Activated CD8-positive, alpha-beta memory T cell treated with anti-CD3 and anti-CD28 coated beads, Interleukin-2, amount 50 U/mL, for 48 hours (primary cell): ENCODE data around the gene ZNF555.
"Not testable (repeated sequence)": the region's sequence is repeated elsewhere in the genome, so short reads cannot be mapped to it uniquely, and the experiment has no call there.

Source experiments
- DNase-seq: peaks from one replicate; pipeline ENCODE4 v3.0.0-alpha.2; 2020

The ZNF555 gene

DNA sequence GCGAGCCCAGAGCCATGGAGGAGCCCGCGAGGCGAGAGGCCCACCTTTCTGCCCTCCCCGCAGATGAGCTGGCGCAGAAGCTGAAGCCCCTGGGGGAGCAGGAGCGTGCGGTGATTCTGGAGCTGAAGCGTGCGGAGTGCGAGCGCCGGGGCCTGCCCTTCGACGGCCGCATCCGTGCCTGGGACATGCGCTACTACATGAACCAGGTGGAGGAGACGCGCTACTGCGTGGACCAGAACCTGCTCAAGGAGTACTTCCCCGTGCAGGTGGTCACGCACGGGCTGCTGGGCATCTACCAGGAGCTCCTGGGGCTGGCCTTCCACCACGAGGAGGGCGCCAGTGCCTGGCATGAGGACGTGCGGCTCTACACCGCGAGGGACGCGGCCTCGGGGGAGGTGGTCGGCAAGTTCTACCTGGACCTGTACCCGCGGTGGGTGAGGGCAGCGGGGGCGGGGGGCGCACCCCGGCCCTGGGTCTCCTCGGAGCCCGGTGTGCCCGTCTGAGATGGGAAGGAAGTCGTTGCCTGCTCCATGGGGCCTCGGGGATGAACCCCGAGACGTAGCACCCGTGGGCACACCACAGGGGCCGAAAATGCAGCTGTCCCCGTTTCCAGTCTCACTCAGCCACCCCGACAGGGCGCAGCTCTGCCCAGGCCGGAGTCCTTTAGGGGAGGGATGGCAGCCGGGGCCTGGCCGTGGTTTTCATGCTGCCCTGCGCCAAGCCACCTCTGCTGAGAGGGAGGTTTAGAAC, 33.7 kb upstream of the ZNF555 start:
- no peak for DNase-seq

DNA sequence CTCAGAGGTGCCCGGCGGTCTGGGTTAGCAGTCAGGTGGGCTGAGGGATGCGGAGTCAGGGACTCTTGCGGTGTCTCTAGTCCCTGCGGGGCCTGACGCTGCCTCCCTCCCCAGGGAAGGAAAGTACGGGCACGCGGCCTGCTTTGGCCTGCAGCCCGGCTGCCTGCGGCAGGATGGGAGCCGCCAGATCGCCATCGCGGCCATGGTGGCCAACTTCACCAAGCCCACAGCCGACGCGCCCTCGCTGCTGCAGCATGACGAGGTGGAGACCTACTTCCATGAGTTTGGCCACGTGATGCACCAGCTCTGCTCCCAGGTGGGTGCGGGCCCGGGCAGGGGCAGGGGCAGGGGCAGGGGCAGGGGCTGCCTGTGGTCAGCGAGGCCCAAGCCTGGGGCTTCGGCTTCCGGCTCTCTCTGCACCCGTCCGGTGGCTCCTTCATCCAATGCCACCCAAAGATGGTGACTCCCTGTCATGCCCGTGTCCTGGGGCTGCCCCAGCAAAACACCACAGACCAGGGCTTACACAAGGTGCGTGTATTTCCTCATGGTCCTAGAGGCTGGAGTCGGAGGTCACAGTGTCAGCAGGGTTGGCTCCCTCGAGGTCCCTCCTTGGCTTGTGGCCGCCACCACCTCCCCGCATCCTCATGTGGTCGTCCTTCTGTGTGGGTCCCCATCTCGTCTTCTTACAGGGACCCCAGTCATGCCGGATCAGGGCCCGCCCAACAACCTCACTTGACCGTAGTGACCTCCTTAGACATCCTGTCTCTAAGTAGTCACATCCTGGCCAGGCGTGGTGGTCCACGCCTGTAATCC, 32.9 kb upstream of the ZNF555 start:
- no peak for DNase-seq

DNA sequence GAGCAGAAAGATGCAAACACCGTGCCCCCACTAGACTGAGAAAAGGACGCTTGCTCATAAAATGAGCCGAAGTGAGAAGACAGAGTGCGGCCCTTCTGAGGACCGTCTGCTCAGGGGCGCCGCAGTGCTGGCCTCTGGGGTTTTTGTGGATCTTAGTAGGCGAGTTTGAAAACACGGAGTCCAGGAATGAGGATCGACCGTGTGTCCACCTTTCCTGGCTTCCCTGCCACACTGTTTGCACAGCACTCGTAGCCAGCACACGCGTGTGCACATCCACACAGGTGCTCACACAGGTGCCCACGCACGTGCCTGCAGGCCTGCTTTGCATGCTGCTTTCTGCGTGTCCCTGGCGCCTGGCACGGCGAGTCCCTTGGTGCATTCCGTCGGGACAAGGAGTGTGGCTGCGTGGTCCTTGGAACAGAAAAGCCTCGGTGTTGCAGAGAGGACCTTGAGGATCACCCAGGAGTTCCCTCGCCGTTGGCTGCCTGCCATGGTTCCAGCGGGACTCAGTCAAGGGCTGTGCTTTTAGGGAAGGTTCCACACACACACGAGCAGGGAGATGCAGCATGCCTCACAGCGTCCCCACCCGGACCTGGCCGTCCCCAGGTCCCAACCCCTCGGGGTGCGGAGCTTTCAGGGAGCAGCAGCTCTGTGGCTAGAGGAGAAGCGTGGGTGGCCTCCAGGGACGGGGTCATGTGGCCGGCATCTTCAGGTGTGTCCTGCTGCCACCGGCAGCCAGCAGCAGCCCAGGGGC, 31.7 kb upstream of the ZNF555 start:
- no peak for DNase-seq

GRCh38 chr19:2810141-2811091, 30.9 kb upstream of the ZNF555 start:
- no peak for DNase-seq

- DNase-seq, result no peak
These were observed 30.0 kb upstream of the ZNF555 start for GRCh38 chr19:2811221-2811722.

GRCh38 chr19:2811735-2812413, 29.4 kb upstream of the ZNF555 start:
- DNase-seq, result no peak

- DNase-seq, result no peak
These were observed 28.7 kb upstream of the ZNF555 start for GRCh38 chr19:2812414-2813234.

DNA sequence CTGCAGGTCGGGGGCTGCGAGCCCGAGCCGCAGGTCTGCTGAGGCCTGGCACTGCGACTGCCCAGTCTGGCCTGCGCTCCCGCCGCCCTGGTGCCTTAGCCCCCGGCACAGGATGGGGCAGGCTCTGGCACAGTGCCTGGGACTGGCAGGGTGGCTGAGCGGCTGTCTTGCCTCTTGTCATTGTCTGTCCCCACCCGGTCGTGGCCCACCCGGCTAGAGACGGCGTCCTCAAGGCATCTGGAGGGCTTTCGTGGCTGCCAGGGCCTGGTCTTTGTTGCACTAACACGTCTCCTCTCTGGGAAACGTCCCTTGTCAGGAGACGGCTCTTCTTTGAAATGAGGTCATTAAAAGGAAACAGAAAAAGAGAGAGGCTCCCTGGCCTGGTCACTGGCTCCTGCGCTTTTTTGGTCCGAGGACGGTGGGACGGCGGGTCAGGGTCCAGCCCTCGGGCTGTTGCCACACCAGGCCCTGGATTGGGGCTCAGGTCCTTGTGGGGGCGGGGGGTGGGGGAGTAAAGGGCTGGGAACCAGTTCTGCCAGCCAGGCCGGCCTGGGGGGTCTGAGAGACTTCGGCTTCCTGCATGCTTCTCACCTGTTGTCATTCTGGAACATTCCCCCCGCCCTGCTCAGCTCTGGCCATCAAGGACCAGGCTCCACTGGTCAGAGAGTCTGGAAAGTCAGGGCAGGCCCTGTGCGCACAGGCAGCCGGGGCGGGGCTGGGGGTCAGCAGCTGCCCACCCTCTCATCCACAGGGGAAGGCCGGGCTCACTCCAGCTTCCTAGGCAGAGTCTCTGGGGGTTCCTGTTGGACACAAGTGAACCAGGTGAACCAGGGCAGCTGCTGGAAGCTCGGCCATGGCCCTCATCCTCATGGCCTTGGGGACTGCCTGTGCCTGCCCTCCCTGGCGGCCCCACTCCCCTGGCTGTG, 27.8 kb upstream of the ZNF555 start:
- no peak for DNase-seq

DNA sequence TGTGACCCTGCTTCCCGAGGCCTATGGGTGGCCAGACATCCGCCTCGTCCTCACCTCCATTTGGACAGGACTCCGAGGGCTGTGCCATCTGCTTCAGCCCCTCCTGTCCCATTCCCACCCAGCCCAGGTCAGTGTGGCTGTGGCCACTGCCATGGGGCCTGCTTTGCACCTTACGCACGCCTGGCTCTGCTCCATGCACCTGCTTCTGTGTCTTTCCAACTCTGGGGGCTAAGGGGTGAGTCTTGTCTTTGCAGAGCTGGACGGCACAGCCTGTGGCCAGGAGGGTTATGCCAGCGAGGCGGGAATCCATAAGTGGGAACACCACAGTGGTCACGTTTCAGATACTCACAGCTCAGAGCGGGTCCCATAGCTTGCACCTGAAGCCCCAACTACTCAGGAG, 26.8 kb upstream of the ZNF555 start:
- DNase-seq, result no peak

- DNase-seq, result no peak
These were observed 26.1 kb upstream of the ZNF555 start for GRCh38 chr19:2815191-2815614.

DNA sequence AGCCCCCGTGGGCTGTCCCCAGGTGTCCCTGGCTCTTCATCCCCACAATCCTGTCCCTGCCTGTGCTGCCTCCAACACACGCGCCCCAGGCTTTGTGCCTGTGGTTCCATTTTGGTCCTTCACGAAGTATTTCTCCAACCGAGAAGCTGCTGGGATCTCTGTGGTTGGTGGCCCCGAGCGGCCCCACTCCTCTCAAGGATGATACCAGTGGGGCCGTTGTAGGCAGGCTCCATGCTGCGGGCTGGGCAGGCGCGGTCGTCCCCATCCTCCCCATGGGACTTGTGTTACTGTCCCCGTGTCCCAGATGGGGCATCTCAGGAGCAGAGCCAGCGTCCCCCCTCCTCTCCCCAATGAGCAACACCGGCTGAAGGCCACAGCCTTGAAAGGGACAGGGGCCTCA, 25.4 kb upstream of the ZNF555 start:
- no peak for DNase-seq

- DNase-seq, result no peak
These were observed 24.6 kb upstream of the ZNF555 start for GRCh38 chr19:2816641-2817040.

DNA sequence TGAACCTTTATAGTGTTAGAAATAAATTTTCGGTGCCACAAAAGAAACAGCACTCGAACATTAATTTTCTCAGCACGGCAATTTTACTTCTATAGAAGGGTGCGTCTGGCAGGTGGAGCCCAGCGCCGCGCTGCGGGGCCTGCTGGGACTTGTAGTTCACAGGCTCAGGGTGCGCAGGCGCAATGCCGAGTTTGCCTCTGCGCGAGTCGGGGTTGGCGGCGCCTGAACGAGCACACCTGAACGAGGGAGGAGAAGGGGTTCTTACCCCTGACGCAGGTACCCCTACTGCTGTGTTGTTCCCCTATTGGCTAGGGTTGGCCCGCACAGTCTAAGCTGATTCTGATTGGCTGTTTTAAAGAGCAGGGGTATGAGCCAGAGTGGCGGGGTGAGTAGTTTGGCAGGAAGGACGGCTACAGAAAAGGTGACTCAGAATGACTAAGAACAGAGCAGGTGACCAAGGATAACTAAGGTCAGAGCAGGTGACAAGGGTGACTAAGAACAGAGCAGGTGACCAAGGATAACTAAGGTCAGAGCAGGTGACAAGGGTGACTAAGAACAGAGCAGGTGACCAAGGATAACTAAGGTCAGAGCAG, 23.9 kb upstream of the ZNF555 start:
- DNase-seq, result not testable (repeated sequence)

DNA sequence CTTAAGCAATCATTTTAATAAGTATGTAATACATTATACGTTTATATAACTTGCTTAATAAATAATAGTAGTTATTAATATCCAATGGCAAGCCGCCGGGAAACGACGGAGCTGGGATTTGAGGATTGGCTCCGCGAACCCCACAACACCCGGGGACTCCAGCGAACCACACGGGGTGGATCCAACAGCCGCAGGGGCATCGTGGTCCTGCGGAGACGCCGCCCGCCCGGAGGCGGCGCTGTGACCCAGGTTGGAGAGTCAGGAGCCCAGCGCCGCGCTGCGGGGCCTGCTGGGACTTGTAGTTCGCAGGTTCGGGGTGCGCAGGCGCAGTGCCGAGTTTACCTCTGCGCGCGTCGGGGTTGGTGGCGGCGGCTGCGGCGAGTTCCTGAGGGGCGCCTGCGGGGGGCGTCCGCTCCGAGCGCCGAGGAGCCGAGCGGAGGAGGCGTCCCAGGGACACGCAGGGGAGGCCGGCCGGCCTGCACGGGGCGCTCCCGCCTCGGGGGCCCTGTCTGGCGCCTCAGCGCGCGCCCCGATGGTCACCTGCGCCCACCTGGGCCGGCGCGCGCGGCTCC, 21.6 kb upstream of the ZNF555 start, which contains the start of gene ZNF554:
Gene ZNF554, plus strand, starts transcription at position 329 of the 572 bp plus-strand sequence. Its CDS starts 204 bp downstream, at position 533.
- DNase-seq, result peak; percentile 100

- DNase-seq, result peak; percentile 62
These were observed 21.1 kb upstream of the ZNF555 start for GRCh38 chr19:2820112-2820702.

DNA sequence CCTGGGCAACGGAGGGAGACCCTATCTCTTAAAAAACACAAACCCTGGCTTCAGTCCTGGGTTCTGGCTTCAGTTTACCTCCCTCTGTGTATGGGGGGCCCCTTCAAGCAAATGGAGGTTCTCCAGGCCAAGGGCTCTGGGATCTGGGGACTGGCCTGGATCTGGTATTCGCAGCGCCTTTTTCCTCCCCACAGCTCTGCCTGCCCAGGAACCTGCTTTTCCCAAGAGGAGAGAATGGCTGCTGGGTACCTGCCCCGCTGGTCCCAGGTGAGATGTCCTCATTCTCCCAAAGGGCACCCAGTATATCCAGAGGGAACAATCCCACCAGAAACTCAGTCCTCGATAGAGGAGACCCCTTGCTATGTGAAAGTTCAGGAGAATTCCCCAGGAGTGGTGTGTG, 18.4 kb upstream of the ZNF555 start:
- DNase-seq, result no peak

DNA sequence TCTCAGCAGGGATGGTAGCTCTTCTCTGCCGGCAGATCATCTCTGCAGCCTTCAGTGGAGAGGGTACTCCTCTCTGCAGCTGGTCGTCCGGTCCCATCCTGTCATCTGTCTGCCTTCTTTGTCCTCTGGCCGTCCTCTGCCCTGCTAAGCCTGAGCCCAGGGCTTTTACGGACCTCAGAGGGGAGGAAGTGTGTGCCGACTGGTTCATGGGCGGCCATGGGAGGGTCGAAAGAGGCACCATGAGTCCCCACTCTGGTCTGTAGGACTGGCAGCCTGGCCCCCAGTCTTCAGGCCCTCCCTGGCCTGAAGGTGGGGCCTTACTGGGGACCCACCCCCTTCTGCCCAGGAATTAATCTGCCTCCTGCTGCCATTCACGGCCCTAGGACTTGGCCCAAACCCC, 17.6 kb upstream of the ZNF555 start:
- DNase-seq, result no peak

- DNase-seq, result no peak
These were observed 17.1 kb upstream of the ZNF555 start for GRCh38 chr19:2824129-2824528.
